Ishikawa (cell line): ENCODE results near the gene UBL7.

ENCODE experiments used
- CEBPB ChIP-seq: IDR thresholded peaks from 2 replicates; pipeline ENCODE4 v1.6.1; 2012
- CREB1 ChIP-seq: IDR thresholded peaks from 2 replicates; pipeline ENCODE4 v1.6.1; 2012; ENCODE audit warnings: low read depth
- EGR1 ChIP-seq: IDR thresholded peaks from 2 replicates; pipeline ENCODE4 v1.6.1; 2012
- EP300 ChIP-seq: IDR thresholded peaks from 2 replicates; pipeline ENCODE4 v1.6.1; 2012; ENCODE audit warnings: borderline replicate concordance
- FOXM1 ChIP-seq: IDR thresholded peaks from 2 replicates; pipeline ENCODE4 v1.6.1; 2012; ENCODE audit warnings: low read depth, borderline replicate concordance
- MAX ChIP-seq: IDR thresholded peaks from 2 replicates; pipeline ENCODE4 v1.6.1; 2012
- NFIC ChIP-seq: IDR thresholded peaks from 2 replicates; pipeline ENCODE4 v1.6.1; 2012
- RAD21 ChIP-seq: IDR thresholded peaks from 2 replicates; pipeline ENCODE4 v1.6.1; 2012; ENCODE audit warnings: low read depth
- REST ChIP-seq: IDR thresholded peaks from 2 replicates; pipeline ENCODE4 v1.6.1; 2012; ENCODE audit warnings: low read depth, mild to moderate bottlenecking
- TAF1 ChIP-seq: IDR thresholded peaks from 2 replicates; pipeline ENCODE4 v1.6.1; 2012; ENCODE audit warnings: low read depth, mild to moderate bottlenecking
- TCF12 ChIP-seq: IDR thresholded peaks from 2 replicates; pipeline ENCODE4 v1.6.1; 2012; ENCODE audit warnings: low read depth
- TEAD4 ChIP-seq: IDR thresholded peaks from 2 replicates; pipeline ENCODE4 v1.6.1; 2012
- USF1 ChIP-seq: IDR thresholded peaks from 2 replicates; pipeline ENCODE4 v1.6.1; 2012
- YY1 ChIP-seq: IDR thresholded peaks from 2 replicates; pipeline ENCODE4 v1.6.1; 2012; ENCODE audit warnings: low read depth
- ZBTB7A ChIP-seq: IDR thresholded peaks from 2 replicates; pipeline ENCODE4 v1.6.1; 2012; ENCODE audit warnings: low read depth

Gene UBL7

GRCh38 chr15:74421302-74422245 lies 39.4 kb downstream of the UBL7 start:
- TF ChIP-seq TEAD4 = no peak
- TF ChIP-seq TAF1 = no peak
- TF ChIP-seq EGR1 = no peak
- TF ChIP-seq REST = no peak
- no peak for TF ChIP-seq ZBTB7A
- TF ChIP-seq RAD21 = no peak
- TF ChIP-seq MAX = no peak
- no peak for TF ChIP-seq YY1
- TF ChIP-seq USF1 = no peak
- no peak for TF ChIP-seq CEBPB
- no peak for TF ChIP-seq CREB1
- no peak for TF ChIP-seq FOXM1
- TF ChIP-seq EP300 = no peak
- no peak for TF ChIP-seq TCF12
- no peak for TF ChIP-seq NFIC

- TF ChIP-seq USF1 (no peak), REST (no peak), TCF12 (peak; percentile 54; the same call in 1 of the 2 replicates), TEAD4 (0 out of 2 replicates have a peak, but pooled peaks have one; percentile 58), EP300 (no peak; the same call in 1 of the 2 replicates), ZBTB7A (no peak), RAD21 (no peak), FOXM1 (no peak), YY1 (peak; percentile 35; the same call in 1 of the 2 replicates), CEBPB (no peak), MAX (0 out of 2 replicates have a peak, but pooled peaks have one; percentile 22), TAF1 (no peak), EGR1 (no peak), CREB1 (no peak), NFIC (peak; percentile 64)
Measured at GRCh38 chr15:74420193-74420905, 40.6 kb downstream of the UBL7 start.

- TF ChIP-seq TCF12 = no peak
- TF ChIP-seq TAF1 = no peak
- TF ChIP-seq USF1 = no peak
- no peak for TF ChIP-seq YY1
- no peak for TF ChIP-seq ZBTB7A
- TF ChIP-seq EGR1 = no peak
- no peak for TF ChIP-seq REST
- no peak for TF ChIP-seq MAX
- TF ChIP-seq EP300 = no peak
- TF ChIP-seq CEBPB = no peak
- no peak for TF ChIP-seq NFIC
- TF ChIP-seq RAD21 = no peak
- TF ChIP-seq FOXM1 = no peak
- no peak for TF ChIP-seq TEAD4
- TF ChIP-seq CREB1 = no peak
Measured at GRCh38 chr15:74419432-74419831, 41.5 kb downstream of the UBL7 start.
